Esophagus squamous epithelium (tissue), 4 donors: ENCODE measurements around the gene PET100.

Source experiments
- CTCF ChIP-seq, 6 experiments: fragments of 450-650 bp in 4 of 6; fragments of 200-600 bp in 2 of 6; sonication (generic) in 2 of 6; IDR thresholded peaks; one replicate each; pipeline ENCODE4 v1.5.1; 2016 to 2019; ENCODE audit warnings: antibody characterized with exemption in 6 of 6, mild to moderate bottlenecking in 4 of 6, moderate library complexity in 4 of 6
- POLR2A ChIP-seq, 4 donors: fragments of 450-650 bp; IDR thresholded peaks; one replicate each; pipeline ENCODE4 v1.6.1; 2017; ENCODE audit warnings: antibody characterized with exemption in 4 of 4, mild to moderate bottlenecking in 4 of 4, moderate library complexity in 3 of 4

- TF ChIP-seq CTCF (IDR thresholded peaks at IDR 0.05) (no peak), POLR2A (IDR thresholded peaks at IDR 0.05) (no peak)
Measured at GRCh38 chr19:7644550-7644877, 14.9 kb downstream of the PET100 start.
